Measurements from ENCODE around the gene AHSG. TPM values are rescaled to one million over a fixed set of nuclear protein-coding genes. Genes with fewer than 3 reads are reported as not detected.
A peak's percentile ranks its signal among the peaks of the same experiment; 100 is the strongest.
"Not testable (repeated sequence)": the region's sequence is repeated elsewhere in the genome, so short reads cannot be mapped to it uniquely, and the experiment has no call there.

AHSG gene
- 1,000 to 10,000 TPM in 4 of 6 experiments, 100 to 1,000 TPM in 2; 718 to 1,905 (median 1,079) TPM for total RNA-seq
- long read RNA-seq, transcript AHSG-202 (7 exons, 1,711 nt) = major isoform, 588 of 653 reads
- long read RNA-seq, partial matches to known transcripts = 31 of 653 reads
- long read RNA-seq, other reads (novel, unspliced or antisense) = 32 of 653 reads

GRCh38 chr3:186612721-186613636 lies at the start of gene AHSG:
Gene AHSG (plus strand): TSS chr3:186613060. CDS start chr3:186613142, 82 bp downstream.
- 10% methylated on average over 5 of the region's 7 CpGs for WGBS (ENCODE audit: insufficient coverage, low coverage, low lambda C conversion rate, missing lambda C conversion rate)
- H3K27me3 ChIP-seq = no peaks in the 10 kb centered on the region
- ATAC-seq (peak; percentile 53 to 75 (median 64)), DNase-seq (peak; percentile 42 to 87 (median 77))
- peak within 1 kb of the TSS; percentile 77 to 86 (median 82) for H3K27ac ChIP-seq
- intact Hi-C loops (cut with DNase I) = no loop called here
- H3K4me3 ChIP-seq = peak within 1 kb of the TSS; percentile 38 to 61 (median 52)
- peaks cover 0 to 23% (median 3%) of the 10 kb centered on the region in 4 donors for H3K36me3 ChIP-seq
- H3K9me3 ChIP-seq = no peaks in the 10 kb centered on the region
- H3K4me1 ChIP-seq = peaks cover 2 to 61% (median 28%) of the 10 kb centered on the region in 4 donors
- TF ChIP-seq POLR2A (IDR thresholded peaks at IDR 0.05) (peak; percentile 70), CTCF (IDR thresholded peaks at IDR 0.05) (no peak)

DNA sequence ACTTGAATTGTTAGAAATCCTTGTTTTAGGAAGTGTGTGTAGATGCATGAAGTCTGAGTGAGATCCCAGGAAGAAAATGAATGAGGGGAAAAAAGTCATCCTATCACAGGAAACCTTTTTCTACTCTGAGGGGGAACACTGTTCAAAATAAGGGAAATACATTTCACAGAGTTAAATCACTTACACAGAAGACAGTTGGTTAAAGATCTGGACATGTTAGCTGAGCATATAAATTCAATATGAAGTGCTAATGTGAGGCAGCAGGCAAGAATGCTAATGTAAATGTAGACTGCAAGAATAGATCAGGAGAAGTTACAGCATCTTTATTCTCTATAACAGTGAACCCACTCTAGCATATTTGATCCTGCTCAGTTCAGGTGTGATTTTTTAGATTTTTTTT lies 48.3 kb upstream of the AHSG start:
- intact Hi-C loops (cut with DNase I) = no loop called here
- ATAC-seq (no peak), DNase-seq (no peak)
- TF ChIP-seq POLR2A (IDR thresholded peaks at IDR 0.05) = no peak
- TF ChIP-seq CTCF (IDR thresholded peaks at IDR 0.05) = no peak
- H3K4me3 ChIP-seq = no peak overlapping the region
- H3K27me3 ChIP-seq = no peaks in the 10 kb centered on the region
- peaks cover 0 to 2% (median 0%) of the 10 kb centered on the region in 4 donors for H3K36me3 ChIP-seq
- H3K27ac ChIP-seq = no peak overlapping the region
- H3K9me3 ChIP-seq = no peaks in the 10 kb centered on the region
- H3K4me1 ChIP-seq = peaks cover 0 to 15% (median 6%) of the 10 kb centered on the region in 4 donors

DNA sequence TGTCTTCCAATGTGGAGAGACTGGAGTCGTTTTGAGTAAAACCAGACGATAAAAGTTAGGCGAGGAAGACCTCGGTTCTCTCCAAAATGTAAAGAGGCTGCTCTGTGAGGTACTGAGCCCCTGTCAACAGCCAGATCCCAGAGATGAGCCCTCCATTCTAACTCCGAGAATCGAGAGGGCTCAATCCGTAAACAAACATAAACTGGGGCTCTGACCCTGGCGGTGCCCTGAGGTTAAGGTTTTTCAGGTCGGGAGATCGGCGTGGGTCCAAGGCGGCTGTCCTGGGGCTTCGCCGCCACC lies 46.1 kb upstream of the AHSG start:
- peak overlapping the region; percentile 73 to 85 (median 84) for H3K27ac ChIP-seq
- WGBS (ENCODE audit: insufficient coverage, low coverage, low lambda C conversion rate, missing lambda C conversion rate) = 2% methylated on average over 7 of the region's 14 CpGs
- no peak for DNase-seq
- intact Hi-C loops (cut with DNase I) = no loop called here
- no peaks in the 10 kb centered on the region for H3K9me3 ChIP-seq
- peaks cover 0 to 23% (median 10%) of the 10 kb centered on the region in 4 donors for H3K4me1 ChIP-seq
- no peak for TF ChIP-seq POLR2A (IDR thresholded peaks at IDR 0.05)
- no peak for TF ChIP-seq CTCF (IDR thresholded peaks at IDR 0.05)
- H3K36me3 ChIP-seq = peaks cover 0 to 2% (median 0%) of the 10 kb centered on the region in 4 donors
- H3K4me3 ChIP-seq = peak overlapping the region; percentile 73 to 96 (median 94)
- ATAC-seq = no peak
- no peaks in the 10 kb centered on the region for H3K27me3 ChIP-seq

DNA sequence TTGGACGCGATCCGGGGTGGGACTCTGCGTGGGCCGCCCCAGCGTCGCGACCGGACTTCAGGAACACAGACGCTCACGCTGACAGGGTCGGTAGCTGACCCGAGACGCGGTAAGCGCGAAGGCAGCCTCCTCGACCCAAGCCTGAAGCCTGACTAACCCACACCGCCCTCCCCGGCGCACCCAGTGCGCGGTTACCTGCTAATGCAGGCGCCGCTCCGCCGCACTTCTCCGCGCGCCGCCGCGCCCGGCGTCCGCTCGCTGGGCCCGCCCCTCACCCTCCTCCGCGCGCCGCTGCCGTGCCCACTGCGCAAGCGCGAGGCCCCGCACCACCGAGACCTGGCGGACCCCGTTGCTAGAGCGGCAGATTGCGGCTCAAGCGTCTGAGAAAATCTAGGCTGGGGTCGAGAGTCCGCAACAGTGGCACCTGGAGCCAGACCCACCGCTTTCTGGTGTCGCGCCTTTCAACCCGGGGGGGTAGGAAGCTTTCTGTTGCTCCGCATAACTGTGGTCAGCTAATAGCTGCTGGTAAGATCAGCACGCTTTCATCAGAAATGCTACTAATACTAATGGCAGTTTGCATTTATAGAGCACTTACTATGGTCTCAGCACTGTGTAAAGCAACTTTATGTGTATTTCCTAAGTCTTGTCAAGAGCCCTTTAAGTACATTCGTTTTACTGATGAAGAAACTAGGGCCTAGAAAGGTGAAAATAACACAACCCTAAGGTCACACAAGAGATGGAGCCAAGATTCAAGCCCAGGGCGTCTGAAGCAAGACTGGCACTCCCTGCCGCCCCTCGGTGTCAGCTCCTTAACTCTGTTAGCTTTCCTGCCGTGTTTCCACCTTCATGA lies 45.6 kb upstream of the AHSG start, which contains the start of gene TBCCD1:
Gene TBCCD1, minus strand, starts transcription at position 268 of the 850 bp plus-strand sequence. CDS start 3,010 bp downstream, outside the sequence.
- Histone ChIP-seq H3K36me3 (peaks cover 0 to 2% (median 1%) of the 10 kb centered on the region in 4 donors), H3K27me3 (no peaks in the 10 kb centered on the region), H3K27ac (peak within 1 kb of the TSS; percentile 73 to 85 (median 84)), H3K4me1 (peaks cover 0 to 28% (median 13%) of the 10 kb centered on the region in 4 donors), H3K4me3 (peak within 1 kb of the TSS; percentile 73 to 96 (median 94)), H3K9me3 (no peaks in the 10 kb centered on the region)
- ATAC-seq = peak; percentile 76 to 83 (median 80)
- 2% methylated on average over 11 of the region's 66 CpGs for WGBS (ENCODE audit: insufficient coverage, low coverage, low lambda C conversion rate, missing lambda C conversion rate)
- peak; percentile 94 to 95 (median 95) for DNase-seq
- TF ChIP-seq CTCF (IDR thresholded peaks at IDR 0.05) (no peak), POLR2A (IDR thresholded peaks at IDR 0.05) (peak; percentile 95)
- intact Hi-C loops (cut with DNase I) = no loop called here

- peak overlapping the region in 1 of 3 donors; percentile 28 for H3K4me3 ChIP-seq
- 86% methylated on average over 10 of the region's 11 CpGs for WGBS (ENCODE audit: insufficient coverage, low coverage, low lambda C conversion rate, missing lambda C conversion rate)
- ATAC-seq; H3K9me3 ChIP-seq; H3K27me3 ChIP-seq; H3K27ac ChIP-seq; intact Hi-C loops (cut with DNase I); DNase-seq: not testable (repeated sequence)
- H3K4me1 ChIP-seq = peaks cover 0 to 33% (median 14%) of the 10 kb centered on the region in 4 donors
- H3K36me3 ChIP-seq = peaks cover 0 to 15% (median 8%) of the 10 kb centered on the region in 4 donors
Observed at GRCh38 chr3:186569361-186569760, 43.5 kb upstream of the AHSG start.
